NCI-H2196 treated with DMSO at 0.1 percent for 48 hours (cell line): ENCODE results near the gene TCERG1L.

Experiments used
- DNase-seq: peaks from one replicate; lab custom pipeline; 2025; ENCODE audit not compliant: unreplicated experiment; lab: John Stamatoyannopoulos, UW

TCERG1L gene

DNA sequence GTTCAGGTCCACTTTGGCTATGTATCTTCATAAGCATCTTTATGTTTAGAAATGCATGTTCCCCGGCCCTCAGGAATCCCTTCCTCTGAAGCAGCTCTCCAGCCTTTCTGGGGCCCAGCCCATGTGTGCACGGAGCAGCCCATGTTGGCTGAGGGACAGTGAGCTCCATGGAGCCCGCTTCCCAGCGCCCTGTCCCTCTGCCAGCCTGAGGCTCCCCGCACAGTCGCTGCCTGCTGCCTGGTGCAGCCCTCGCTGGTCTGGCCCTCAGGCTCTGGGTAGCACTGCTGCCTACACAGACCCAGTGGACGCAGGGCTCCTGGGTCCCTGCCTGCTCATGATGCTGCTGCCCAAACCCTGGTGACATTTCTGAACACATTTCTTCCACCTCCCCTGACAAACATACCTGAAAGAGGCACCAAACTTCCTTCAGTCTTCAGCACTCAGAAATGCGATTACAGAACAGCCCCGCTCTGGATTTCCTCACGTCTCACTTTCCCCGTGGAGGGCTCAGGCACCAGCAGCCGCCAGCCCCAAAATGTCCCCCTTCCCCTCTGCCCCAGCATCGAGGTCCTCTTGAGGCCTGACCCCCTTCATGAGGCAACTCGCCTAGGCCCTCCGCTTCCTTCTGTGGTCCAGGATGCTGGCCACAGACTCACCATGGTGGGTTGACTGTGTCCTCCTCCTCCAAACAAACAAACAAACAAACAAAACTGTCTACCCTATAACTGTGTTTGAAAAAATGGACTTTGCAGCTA is 5.0 kb upstream of the TCERG1L start:
- no peak for DNase-seq

DNA sequence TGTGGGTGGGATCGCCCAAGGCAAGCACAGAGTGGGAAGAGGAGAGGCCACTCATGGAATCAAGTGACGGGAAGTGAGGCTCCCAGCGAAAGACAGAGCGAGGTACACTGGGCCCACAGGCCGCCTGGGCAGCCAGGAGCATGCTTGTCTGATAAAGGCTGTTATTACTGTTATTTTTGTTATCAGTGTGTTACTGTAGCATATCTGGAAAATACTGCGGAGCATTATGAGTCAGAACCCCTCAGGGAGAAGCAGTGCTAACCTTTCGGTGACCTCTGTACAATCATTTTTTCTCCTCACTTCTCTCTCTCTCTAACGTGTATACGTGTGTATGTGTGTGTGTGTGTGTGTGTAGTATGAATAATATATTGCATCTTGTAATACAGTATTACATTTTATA is 3.8 kb upstream of the TCERG1L start:
- DNase-seq = no peak

DNA sequence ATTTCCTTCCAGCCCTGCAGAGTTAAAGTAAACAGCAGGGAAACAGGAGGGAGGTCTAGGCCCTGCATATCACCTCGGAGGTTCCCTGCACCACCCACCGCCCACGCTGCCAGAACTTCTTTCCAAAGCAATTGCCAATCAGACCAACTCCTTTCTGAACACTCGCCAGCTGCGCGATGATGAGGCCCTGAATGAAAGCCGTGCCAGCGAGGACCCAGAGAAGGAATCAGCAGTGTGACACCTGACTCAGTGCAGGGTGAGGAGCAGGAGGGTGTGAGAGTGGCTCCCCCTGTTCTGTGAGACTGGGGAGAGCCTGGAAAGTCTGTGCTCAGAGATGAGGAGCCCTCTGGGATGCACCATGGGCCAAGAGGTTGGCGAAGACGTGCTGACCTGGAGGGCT is 3.3 kb upstream of the TCERG1L start:
- DNase-seq = no peak

DNA sequence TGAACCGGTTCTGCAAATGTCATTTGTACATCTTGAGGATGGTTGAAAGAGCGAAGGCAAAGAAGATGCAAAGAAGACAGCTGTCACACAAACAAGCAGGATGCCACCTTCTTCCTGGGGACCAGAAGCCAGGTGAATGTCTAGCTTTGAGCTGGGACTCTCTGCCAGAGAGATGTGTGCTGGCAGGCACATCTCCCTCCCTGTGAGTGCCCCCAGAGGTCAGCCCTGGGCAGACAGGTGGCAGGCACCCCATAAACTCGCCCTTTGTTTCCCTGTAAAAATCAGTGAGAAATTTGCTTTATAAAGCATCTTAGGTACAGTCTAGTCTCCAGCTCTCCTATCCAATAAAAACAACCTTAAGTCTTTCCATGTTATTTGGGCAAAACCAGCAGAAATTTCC is 2.6 kb upstream of the TCERG1L start:
- DNase-seq = no peak

DNA sequence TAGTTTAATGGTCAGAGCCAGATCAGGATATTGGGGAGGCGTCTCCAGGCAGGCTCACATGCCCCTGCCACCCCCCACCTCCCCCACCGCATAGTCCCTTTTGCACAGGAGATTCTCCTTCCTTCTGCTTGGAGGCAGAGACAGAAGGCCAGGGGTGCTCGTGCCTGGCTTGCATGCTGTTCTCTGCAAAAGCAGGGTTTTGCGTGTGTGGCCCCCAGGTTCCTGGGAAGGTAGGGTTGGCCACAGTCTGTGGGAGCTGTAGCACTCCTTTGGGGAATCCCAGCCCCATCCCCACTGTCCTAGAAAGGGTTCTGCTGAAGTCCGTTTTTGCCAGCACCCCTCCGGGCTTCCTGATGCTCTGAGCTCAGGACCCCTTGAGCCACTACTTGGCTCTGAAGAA is 1.9 kb upstream of the TCERG1L start:
- no peak for DNase-seq

DNA sequence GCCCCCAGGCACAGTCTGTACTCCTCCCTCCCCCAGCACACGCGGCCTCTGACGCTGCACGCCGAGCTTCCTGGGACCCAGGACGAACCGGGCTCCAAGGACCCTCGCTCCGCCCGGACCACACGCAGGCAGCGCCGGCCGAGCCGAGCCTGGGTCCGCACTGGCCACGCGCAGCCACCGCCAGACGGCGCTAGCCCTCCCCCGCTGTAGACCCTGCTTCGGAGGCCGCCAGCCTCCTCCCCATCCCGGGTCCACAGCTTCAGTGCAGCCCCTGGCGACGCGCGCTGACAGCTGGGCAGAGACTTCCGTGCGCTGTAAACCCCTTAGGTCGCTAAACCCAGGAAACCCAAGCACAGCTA is 936 bp upstream of the TCERG1L start:
- DNase-seq = peak; percentile 10

DNA sequence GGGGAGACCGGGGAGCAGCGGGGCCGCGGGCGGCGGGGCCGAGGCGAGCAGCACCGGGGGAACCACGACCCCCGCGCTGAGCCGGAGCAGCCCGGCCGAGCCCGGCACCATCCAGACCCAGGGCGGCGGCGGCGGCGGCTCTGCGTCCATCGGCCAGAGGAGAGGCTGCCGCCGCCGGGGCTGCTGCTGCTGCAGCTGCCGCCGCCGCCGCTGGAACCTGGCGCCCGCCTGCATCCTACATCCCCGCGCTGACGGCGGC is 190 bp downstream of the TCERG1L start:
- DNase-seq = no peak

DNA sequence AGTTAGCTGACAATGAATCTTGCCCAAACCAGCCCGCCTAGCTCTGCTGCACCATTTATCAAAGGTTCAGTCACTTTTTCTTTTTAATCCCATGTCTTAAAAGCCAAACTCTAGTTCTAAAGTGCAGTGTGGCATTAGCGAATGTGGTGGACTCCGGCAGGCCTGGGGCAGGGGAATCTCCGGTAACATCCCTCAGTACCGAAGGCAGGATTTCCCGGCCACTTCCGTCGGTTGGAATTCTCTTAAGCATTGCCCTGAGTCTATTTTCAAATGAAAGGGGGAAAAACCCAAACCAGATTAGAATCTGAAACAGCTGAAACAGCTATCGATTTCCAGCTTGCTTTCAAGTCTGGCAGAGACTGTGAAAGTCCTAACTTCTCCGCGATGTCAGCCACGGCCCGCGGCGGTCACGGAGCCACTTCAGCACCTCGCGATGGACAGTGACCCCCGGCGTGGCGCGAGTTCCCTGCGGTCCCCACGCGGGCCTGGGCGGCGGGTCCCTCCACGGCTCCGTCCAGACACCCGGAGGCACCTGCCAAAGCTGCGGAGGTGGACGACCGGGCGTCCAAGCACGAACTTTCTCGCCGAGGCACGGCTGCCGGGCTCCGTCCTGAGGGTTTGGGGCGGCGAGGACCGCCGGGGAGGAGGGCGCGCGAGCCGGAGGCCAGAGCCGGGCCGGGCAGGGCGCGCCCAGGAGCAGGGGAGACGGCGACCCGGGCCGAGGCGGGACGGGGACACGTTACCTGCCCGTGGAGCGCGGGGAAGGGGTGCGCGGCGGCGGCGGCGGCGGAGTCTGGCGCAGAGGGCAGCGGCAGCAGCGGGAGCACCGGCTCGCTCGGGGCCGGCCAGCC is 745 bp downstream of the TCERG1L start:
- no peak for DNase-seq

DNA sequence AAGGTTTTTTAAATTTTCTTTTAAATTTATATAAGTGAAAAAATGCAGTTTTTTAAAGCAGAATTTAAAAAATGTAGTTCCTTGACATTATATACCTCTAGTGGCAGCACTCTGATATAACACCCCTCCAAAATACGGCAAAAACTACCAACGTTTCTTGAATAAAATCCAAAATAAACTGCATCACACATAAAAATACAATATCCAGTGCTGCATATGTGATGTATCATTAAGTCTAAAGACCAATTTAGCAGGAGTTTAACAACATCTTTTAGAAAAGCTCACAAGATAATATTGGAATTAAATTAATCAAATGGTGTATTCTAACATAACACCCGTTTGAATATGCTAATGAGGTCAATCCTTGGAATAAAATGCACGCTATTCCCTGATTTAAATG is 1.4 kb downstream of the TCERG1L start:
- no peak for DNase-seq

DNA sequence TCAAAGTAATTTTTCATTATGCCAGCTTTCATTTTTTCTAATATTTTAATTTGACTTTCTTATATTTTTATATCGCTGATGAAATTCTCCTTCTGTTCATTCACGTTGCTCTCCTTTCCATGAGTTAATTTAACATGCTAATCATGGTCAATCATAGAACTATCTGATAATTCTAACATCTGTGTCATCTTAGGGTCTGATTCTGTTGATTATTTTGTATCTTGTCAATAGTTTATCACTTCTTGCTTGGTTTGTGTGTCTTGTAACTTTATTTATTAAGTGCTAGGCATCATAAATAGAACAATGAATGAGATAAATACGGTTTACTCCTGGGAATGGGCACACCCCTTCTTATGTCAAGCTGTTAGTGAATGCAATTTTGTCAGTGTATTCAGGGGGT is 11.0 kb downstream of the TCERG1L start:
- DNase-seq = no peak

DNA sequence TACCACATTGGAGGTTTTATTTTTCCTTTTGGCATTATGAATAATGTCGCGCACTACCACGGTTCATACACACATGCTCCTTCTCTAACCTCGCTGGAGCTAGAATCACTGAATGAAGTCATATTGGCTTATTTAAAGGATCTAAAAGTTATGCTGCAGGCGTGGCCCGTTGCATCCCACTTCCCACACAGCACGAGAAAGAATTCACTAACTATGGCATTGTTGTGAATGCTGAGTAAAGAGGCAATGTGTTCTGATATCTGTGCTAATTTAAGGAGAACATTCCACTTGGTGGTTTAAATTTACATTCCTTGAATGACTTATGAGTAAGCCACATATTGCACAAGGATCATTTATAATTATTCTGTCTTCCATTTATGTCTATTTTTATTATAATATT is 20.7 kb downstream of the TCERG1L start:
- no peak for DNase-seq

DNA sequence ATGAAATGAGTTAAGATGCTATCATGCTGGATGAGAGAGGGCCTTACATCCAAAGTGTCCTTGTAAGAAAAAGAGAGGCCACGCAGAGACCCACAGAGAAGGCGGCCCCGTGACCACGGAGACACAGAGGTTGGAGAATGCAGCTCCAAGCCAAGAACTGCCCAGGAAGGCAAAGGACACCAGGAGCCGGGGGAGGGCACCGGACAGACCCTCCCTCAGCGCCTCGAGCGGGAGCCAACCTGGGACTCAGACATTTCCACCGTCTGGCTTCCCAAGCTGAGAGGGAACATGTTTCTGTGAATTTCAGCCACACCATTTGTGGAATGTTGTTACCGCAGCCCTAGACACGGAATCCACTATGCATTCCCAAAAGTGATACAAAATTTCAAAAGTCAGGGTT is 22.9 kb downstream of the TCERG1L start:
- DNase-seq = no peak

DNA sequence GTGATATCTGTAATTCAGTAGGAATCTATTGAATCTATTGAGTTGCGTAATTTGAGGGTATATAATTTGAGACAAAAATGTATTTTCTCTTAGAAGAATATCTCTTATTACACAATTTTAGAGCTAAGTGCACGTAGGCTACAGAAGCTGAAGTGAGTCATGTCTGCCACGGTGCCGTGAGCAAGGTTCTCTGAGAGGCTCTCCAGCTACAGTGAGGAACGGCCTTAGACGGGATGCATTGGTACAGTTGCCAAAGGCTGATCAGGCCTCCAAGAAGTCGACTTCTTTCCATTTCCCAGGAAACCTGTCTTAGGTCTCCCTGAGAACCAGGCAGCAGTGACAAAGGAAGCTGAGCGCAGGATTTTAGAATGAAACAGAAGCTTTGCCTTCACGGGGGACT is 28.6 kb downstream of the TCERG1L start:
- no peak for DNase-seq

DNA sequence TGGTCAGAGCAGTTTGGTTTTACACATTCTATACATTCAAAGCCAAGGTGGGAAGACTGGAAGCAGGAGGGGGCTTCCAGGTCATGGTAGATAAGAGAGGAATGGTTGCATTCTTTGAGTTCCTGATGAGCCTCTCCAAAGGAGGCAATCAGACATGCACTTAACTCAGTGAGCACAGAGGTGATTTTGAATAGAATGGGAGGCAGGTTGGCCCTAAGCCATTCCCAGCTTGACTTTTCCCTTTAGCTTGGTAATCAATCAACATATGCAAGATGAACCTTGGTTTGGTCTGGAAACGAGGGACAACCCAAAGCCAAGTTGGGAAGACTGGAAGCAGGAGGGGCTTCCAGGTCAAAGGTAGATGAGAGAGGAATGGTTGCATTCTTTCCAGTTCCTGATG is 31.4 kb downstream of the TCERG1L start:
- DNase-seq = no peak

DNA sequence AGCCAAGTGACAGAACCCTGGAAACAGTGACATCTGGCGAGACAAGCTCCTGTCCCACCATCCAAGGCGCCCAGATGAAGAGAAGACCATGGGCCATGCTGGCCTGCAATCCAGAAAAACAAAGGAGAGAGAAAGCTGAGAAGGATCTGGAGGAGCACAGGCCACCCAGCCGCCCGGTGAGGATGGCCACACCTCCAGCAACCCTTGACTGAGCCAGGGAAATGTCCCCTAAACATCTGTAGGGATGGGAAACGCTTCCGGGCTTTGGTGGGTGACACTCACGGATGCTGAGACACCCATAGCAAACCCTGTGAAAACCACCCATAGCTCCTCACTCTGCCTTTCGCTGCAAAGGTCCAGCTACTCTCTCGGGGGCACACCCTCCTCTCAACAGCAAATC is 32.0 kb downstream of the TCERG1L start:
- no peak for DNase-seq

DNA sequence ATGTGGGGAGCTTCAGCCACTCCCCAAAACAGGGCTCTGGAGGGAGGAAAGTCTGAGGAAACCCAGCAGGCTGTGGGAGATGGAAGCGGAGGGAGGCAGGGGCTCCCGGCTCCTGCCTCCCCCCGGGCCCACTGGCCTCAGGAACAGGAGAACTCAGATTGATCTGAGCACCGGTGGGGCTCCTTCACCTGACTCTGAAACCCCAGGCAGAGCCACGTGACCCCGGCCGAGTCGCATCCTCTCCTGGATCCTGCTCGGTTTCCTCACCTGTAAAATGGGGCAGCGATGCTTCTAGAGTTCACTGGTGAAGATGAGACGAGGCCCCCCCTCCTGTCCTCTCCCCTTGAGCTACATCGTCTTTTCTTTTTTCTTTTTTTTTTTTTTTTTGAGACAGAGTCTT is 33.6 kb downstream of the TCERG1L start:
- no peak for DNase-seq

DNA sequence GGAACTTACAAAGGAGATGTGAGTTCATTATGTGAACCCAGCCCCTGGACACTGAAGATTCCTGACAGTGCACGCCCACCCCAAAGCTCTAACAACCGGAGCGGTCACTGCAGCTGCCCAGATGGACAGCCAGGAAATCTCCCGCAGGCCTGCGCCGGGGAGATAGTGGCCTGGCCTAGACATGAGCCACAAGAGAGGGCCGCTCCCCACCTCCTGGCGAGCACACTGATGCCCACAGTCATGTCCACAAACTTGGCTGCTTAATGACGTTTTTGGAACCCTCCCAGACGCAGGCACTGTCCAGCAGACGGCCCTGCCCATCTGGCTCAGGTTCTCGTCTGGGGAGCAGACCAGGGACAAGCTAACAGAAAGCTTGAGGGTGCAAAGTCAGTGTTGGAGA is 34.2 kb downstream of the TCERG1L start:
- DNase-seq = no peak

DNA sequence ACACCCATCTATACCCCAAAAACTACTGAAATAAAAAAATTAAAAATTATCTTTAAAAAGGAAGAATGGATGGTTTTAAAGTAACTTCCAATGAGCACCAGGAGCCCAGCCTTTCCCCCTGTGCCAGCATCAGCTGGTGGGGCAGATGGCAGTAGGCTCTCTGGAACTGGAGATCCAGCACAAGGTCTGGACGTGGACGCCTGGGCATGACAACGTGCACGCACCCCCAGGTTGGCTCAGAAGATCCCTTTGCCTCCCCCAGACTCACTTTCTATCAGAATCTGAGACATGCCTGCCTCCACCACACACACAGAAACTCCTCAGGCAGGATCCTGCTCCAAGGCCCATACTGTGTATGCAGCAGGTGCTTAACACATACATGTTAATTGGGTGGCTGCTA is 35.8 kb downstream of the TCERG1L start:
- DNase-seq = no peak

DNA sequence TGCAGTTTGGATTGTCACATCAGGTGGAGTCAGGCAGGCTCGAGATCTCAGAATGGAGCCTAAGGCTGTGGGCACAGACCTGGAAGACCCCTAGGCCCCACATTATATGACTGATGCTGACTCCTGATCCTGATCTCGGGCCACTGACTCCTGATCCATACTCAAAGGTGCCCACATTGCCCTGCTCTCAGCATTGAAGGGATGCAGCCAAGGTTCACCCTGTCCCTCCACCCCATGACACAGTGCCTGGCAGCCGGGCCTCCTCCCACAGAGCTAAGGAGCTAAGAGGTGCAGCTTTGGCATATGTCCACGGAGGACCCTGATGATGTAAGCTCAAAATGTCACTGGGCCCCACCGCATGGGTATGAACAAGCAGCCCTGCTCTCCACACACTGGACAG is 36.6 kb downstream of the TCERG1L start:
- DNase-seq = no peak

DNA sequence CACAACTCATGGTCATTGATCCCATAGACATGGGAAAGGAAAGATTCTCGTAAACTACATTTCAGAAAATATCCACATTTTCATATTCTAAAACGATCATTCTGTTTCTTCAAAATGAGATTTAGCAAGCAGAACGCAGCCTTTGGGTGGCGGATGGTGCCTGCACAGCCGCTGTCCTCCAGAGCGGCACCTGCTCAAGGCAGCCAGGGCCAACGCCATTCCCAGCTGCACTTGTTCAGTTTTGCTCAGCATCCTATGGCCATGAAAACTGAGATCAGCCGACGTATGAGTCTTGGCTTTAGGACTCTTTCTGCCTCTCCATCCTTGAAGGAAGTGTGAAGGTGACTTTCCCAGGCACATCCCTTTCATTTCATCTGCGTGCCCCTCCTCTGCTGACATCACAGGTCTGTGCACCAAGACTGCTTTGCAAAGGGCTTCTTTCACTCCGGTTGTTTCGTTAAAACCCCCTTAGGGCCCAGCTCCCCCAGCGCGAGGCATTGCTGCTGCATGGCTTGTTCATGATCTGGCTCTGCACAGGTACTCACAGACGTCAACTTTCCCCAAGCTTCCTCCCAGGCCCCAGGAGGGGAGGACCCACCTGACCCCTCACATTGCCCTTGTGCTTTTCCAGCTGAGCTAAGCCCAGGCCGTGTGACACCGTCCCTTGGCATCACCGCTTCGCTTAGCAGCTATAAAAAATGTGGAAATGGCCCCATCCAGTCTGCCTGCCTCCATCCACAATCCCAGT is 37.2 kb downstream of the TCERG1L start:
- no peak for DNase-seq

DNA sequence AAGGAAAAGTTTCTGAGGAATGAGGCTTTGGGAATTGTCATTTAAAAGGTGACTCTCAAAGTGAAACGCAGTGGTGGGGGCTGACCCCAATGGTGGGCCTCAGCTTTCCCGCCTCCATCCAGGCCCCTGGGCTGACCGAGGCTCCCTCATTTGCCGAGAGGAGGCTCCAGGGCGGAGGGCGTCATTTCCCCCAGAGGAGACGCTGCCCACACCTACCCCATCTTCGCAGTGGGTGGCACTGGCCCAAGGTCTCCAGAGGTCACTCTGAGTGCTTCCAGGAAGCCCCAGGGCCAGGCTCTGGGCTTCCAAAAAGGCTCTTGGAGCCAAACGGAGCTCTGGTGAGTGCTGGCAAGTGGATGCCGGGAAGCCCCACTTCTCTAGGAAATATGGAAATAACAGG is 38.0 kb downstream of the TCERG1L start:
- DNase-seq = no peak

DNA sequence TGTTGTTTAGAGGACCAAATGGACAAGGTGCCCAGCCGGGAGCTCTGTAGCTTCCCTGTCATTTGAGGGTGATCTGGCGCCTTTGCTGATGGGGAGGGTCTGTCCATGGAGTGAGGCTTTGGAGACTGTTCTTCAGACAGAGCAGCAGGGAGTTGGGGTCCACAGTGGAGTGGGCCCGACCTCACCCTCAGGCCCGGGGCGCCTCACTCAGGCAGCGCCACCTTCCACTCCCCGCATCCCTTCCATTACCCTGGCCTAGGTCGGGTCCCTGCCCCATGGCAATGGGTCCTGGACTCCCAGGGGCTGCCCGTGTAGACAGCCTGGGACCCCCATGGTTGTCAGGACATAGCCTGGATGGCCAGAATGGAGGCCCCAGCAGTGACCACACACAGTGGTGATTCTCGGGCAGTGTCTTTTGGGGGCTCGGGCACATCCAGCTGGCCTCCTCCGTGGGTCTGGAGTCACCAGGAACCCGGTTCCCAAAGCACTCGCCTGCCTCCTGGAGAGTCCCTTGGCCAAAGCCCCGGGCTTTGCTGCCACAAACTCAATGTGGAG is 38.5 kb downstream of the TCERG1L start:
- no peak for DNase-seq
